GM12878 (cell line): ENCODE results near the gene SLC35F6. TPM values are rescaled to one million over a fixed set of nuclear protein-coding genes. Genes with fewer than 3 reads are reported as not detected.

ENCODE experiments used
- ATAC-seq: fragments of 200-7000 bp; cut with Tn5 transposase; 3 replicates; pipeline ENCODE4 v1.9.1; 2020; ENCODE audit warnings: mild to moderate bottlenecking, moderate library complexity
- BruUV-seq: library from RNA; stranded (reverse); fragments of 400-500 nt; replicated peaks from 2 replicates; lab custom pipeline; 2021; lab: Mats Ljungman, UMichigan
- CTCF ChIA-PET: fragments of 300-600 bp; sonication (Branson Sonifier 250); formaldehyde crosslinking; extraction: SDS; loops from one replicate; lab custom pipeline; 2021; ENCODE audit warnings: inconsistent platforms; lab: Yijun Ruan, JAX
- POLR2A ChIA-PET: fragments of 350-600 bp; formaldehyde crosslinking; extraction: SDS; loops from one replicate; lab custom pipeline; 2021; ENCODE audit warnings: inconsistent platforms; lab: Charles Lee
- RAD21 ChIA-PET: fragments of 300-600 bp; sonication (Branson Sonifier 250); formaldehyde crosslinking; loops from one replicate; lab custom pipeline; 2023; ENCODE audit warnings: antibody characterized with exemption; ENCODE audit not compliant: unreplicated experiment; lab: Charles Lee
- SMC1A ChIA-PET: fragments of 300-600 bp; sonication (Branson Sonifier 250); formaldehyde crosslinking; loops from one replicate; lab custom pipeline; 2023; ENCODE audit not compliant: unreplicated experiment, uncharacterized antibody; lab: Charles Lee
- DNase-seq: peaks from one replicate; pipeline ENCODE4 v3.0.0-alpha.2; 2011; ENCODE audit warnings: low read depth, low spot score
- FAIRE-seq: peaks from 3 replicates; lab custom pipeline; 2011; peaks lifted over from hg19 to GRCh38; lab: Jason Lieb, UNC
- H2AFZ ChIP-seq: 2 replicates; pipeline ENCODE4 v1.6.0; 2011; ENCODE audit warnings: low read depth, low read length, control low read depth; ENCODE audit not compliant: control insufficient read depth
- H3K27ac ChIP-seq: 2 replicates; pipeline ENCODE4 v1.5.1; 2011; ENCODE audit warnings: control low read depth; ENCODE audit not compliant: control insufficient read depth, insufficient read depth
- H3K27me3 ChIP-seq, 2 experiments: replicated peaks in 1 of 2; 2 replicates each; pipeline versions ENCODE4 v1.6.0 to v1.6.1; 2011; ENCODE audit warnings: low read length in 1 of 2; ENCODE audit not compliant: control insufficient read depth in 2 of 2, insufficient read depth in 2 of 2
- H3K36me3 ChIP-seq, 2 experiments: 2 replicates each; pipeline ENCODE4 v1.5.1; 2011; ENCODE audit warnings: low read length in 1 of 2; ENCODE audit not compliant: control insufficient read depth in 2 of 2, insufficient read depth in 2 of 2
- H3K4me1 ChIP-seq: 2 replicates; pipeline ENCODE4 v1.6.1; 2011; ENCODE audit warnings: mild to moderate bottlenecking, low read length, moderate library complexity, mixed read lengths; ENCODE audit not compliant: control insufficient read depth, insufficient read depth
- H3K4me2 ChIP-seq: 2 replicates; pipeline ENCODE4 v1.6.0; 2011; ENCODE audit warnings: control low read depth; ENCODE audit not compliant: control insufficient read depth, insufficient read depth
- H3K4me3 ChIP-seq: fragments of 200-600 bp; sonication (generic); 2 replicates; pipeline ENCODE4 v1.5.1; 2016
- H3K79me2 ChIP-seq: 2 replicates; pipeline ENCODE4 v1.6.0; 2011; ENCODE audit warnings: low read length; ENCODE audit not compliant: control insufficient read depth, insufficient read depth
- H3K9ac ChIP-seq: 2 replicates; pipeline ENCODE4 v1.8.0; 2011; ENCODE audit warnings: low read length, control low read depth, mixed read lengths; ENCODE audit not compliant: control insufficient read depth, insufficient read depth
- H3K9me3 ChIP-seq: replicated peaks from 3 replicates; pipeline ENCODE4 v1.5.1; 2011; ENCODE audit warnings: mild to moderate bottlenecking, low read length; ENCODE audit not compliant: control insufficient read depth, insufficient read depth
- H4K20me1 ChIP-seq: 2 replicates; pipeline ENCODE4 v1.6.0; 2011; ENCODE audit not compliant: control insufficient read depth, insufficient read depth
- CUX1 ChIP-seq: IDR thresholded peaks from 2 replicates; pipeline ENCODE4 v1.6.1; 2012; ENCODE audit warnings: improper control_type of control experiment, low read depth, low read length; ENCODE audit not compliant: insufficient replicate concordance
- HCFC1 ChIP-seq: fragments of 150-350 bp; IDR thresholded peaks from 2 replicates; pipeline ENCODE4 v1.6.1; 2014; ENCODE audit warnings: low read length
- IKZF1 ChIP-seq: fragments of 450-650 bp; conservative IDR thresholded peaks from 2 replicates; pipeline ENCODE4 v1.6.1; 2017; ENCODE audit warnings: antibody characterized with exemption, mild to moderate bottlenecking
- JUND ChIP-seq: IDR thresholded peaks from 2 replicates; pipeline ENCODE4 v1.6.1; 2012; ENCODE audit warnings: low read depth, mild to moderate bottlenecking, low read length, improper control_type of control experiment, moderate library complexity
- MEF2B ChIP-seq: fragments of 450-650 bp; IDR thresholded peaks from 2 replicates; pipeline ENCODE4 v1.6.1; 2018; ENCODE audit warnings: mild to moderate bottlenecking, moderate library complexity; ENCODE audit not compliant: partially characterized antibody, poor library complexity, severe bottlenecking
- MYC ChIP-seq: IDR thresholded peaks from 2 replicates; pipeline ENCODE4 v1.6.1; 2011; ENCODE audit warnings: mild to moderate bottlenecking, low read length, moderate library complexity, inconsistent platforms; ENCODE audit not compliant: insufficient read depth, insufficient replicate concordance, insufficient read length, severe bottlenecking
- NR2F1 ChIP-seq: fragments of 450-650 bp; conservative IDR thresholded peaks from 2 replicates; pipeline ENCODE4 v1.6.1; 2017; ENCODE audit warnings: mild to moderate bottlenecking
- RUNX3 ChIP-seq: IDR thresholded peaks from 2 replicates; pipeline ENCODE4 v1.6.1; 2012; ENCODE audit warnings: low read length, inconsistent platforms
- ZNF622 ChIP-seq: fragments of 450-650 bp; IDR thresholded peaks from 2 replicates; pipeline ENCODE4 v1.6.1; 2017; ENCODE audit warnings: mild to moderate bottlenecking, inconsistent platforms
- WGBS: methylation state at CpG from one replicate; pipeline ENCODE4 v1.1.6; 2016; ENCODE audit warnings: low lambda C conversion rate; ENCODE audit not compliant: insufficient replicate concordance, insufficient coverage; ENCODE audit errors: missing lambda C conversion rate; 5-methylcytosine and 5-hydroxymethylcytosine counted together
- in situ Hi-C: fragments of 300-500 bp; cut with MboI; formaldehyde crosslinking; loops from 9 replicates; pipeline ENCODE4 v1.14.3; 2018; ENCODE audit warnings: mixed read lengths
- intact Hi-C: fragments of 100-400 bp; cut with micrococcal nuclease; formaldehyde crosslinking; loops from one replicate; pipeline ENCODE4 v1.14.2; 2022; ENCODE audit not compliant: unreplicated experiment
- polyA plus RNA-seq, 11 experiments: library from polyadenylated mRNA; depleted of rRNA in 4 of 11; unstranded in 6 of 11; stranded (reverse) in 5 of 11; fragments of >200 nt; fragmentation: Nextera tagmentation in 4 of 11; fragmentation: Illumina TruSeq in 1 of 11; extraction: Ambion mirVana in 4 of 11; extraction: Trizol in 1 of 11; gene quantifications; 1 replicate in 1 of 11; 2 replicates in 10 of 11; pipeline versions ENCODE4 v1.2.1 to v1.2.3, GENCODE V29; 2011 to 2016; ENCODE audit warnings: inconsistent platforms in 2 of 11, missing spikeins in 2 of 11, low read depth in 1 of 11
- total RNA-seq, 4 experiments: library from RNA; depleted of rRNA in 3 of 4; stranded (reverse); fragments of >200 nt in 3 of 4; fragmentation: Illumina TruSeq in 1 of 4; extraction: Trizol in 1 of 4; gene quantifications; 2 replicates each; pipeline versions ENCODE4 v1.2.1 to v1.2.3, GENCODE V29; 2013 to 2021
- TF ChIP-seq, protein P1 (sequence below), 3 experiments: IDR thresholded peaks in 2 of 3; conservative IDR thresholded peaks in 1 of 3; 2 replicates each; pipeline ENCODE4 v1.5.1; 2011; ENCODE audit warnings: low read depth in 3 of 3, low read length in 3 of 3, mild to moderate bottlenecking in 3 of 3, control low read depth in 2 of 3, moderate library complexity in 2 of 3, inconsistent platforms in 1 of 3, mixed read lengths in 1 of 3; ENCODE audit not compliant: control insufficient read depth in 2 of 3, insufficient read depth in 1 of 3; ENCODE audit errors: extremely low read depth in 1 of 3
- TF ChIP-seq, protein P2 (sequence below): IDR thresholded peaks from 2 replicates; pipeline ENCODE4 v1.6.1; 2011; ENCODE audit warnings: low read depth, mild to moderate bottlenecking, low read length, moderate library complexity, borderline replicate concordance; ENCODE audit errors: extremely low read depth
- TF ChIP-seq, protein P3 (sequence below): fragments of 450-650 bp; IDR thresholded peaks from 2 replicates; pipeline ENCODE4 v1.6.1; 2017; ENCODE audit warnings: low read depth, mild to moderate bottlenecking, moderate library complexity
- TF ChIP-seq, protein P4 (sequence below): IDR thresholded peaks from 2 replicates; pipeline ENCODE4 v1.6.1; 2011; ENCODE audit warnings: borderline replicate concordance, low read depth, mild to moderate bottlenecking, moderate library complexity, low read length; ENCODE audit not compliant: insufficient read depth, poor library complexity, severe bottlenecking

Gene SLC35F6
- total and polyA plus RNA-seq, 10 of the 15 experiments (the other 5 are each of a cell fraction or from before 2014, with no cell fraction given), result 4.0 to 10.5 (median 8.0) TPM

DNA sequence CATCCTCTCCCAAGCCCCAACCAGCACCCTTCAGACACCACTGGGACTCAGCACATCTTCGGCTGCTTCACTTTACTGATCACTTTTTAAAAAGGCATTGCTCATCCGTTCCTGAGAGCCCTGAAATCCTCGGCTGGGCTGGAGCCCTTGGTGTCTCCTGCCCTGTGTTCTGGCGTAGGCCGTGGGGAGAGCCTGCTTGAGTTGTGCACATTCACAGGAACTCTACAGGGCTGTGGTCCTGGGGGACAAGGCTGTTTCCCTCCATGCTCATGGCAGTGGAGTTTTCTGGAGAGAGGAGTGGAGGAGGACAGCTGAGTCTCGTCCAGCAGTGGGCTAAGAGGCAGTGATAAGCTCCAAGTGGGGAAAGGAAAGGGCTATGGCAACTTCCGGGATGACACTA lies 37.7 kb downstream of the SLC35F6 start:
- FAIRE-seq, result no peak
- TF ChIP-seq MEF2B (no peak), JUND (no peak), MYC (no peak), IKZF1 (no peak), RUNX3 (no peak), HCFC1 (no peak), ZNF622 (no peak), CUX1 (no peak), NR2F1 (no peak)
- TF ChIP-seq, protein P1, sequence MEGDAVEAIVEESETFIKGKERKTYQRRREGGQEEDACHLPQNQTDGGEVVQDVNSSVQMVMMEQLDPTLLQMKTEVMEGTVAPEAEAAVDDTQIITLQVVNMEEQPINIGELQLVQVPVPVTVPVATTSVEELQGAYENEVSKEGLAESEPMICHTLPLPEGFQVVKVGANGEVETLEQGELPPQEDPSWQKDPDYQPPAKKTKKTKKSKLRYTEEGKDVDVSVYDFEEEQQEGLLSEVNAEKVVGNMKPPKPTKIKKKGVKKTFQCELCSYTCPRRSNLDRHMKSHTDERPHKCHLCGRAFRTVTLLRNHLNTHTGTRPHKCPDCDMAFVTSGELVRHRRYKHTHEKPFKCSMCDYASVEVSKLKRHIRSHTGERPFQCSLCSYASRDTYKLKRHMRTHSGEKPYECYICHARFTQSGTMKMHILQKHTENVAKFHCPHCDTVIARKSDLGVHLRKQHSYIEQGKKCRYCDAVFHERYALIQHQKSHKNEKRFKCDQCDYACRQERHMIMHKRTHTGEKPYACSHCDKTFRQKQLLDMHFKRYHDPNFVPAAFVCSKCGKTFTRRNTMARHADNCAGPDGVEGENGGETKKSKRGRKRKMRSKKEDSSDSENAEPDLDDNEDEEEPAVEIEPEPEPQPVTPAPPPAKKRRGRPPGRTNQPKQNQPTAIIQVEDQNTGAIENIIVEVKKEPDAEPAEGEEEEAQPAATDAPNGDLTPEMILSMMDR (IDR thresholded peaks at IDR 0.05 in 2 of 3, conservative IDR thresholded peaks at IDR 0.05 in 1 of 3; ENCODE audit: control insufficient read depth in 2 of 3, extremely low read depth in 1 of 3, insufficient read depth in 1 of 3, low read depth in 3 of 3, low read length in 3 of 3), result no peak
- TF ChIP-seq, protein P2, sequence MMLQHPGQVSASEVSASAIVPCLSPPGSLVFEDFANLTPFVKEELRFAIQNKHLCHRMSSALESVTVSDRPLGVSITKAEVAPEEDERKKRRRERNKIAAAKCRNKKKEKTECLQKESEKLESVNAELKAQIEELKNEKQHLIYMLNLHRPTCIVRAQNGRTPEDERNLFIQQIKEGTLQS, result no peak
- TF ChIP-seq, protein P3, sequence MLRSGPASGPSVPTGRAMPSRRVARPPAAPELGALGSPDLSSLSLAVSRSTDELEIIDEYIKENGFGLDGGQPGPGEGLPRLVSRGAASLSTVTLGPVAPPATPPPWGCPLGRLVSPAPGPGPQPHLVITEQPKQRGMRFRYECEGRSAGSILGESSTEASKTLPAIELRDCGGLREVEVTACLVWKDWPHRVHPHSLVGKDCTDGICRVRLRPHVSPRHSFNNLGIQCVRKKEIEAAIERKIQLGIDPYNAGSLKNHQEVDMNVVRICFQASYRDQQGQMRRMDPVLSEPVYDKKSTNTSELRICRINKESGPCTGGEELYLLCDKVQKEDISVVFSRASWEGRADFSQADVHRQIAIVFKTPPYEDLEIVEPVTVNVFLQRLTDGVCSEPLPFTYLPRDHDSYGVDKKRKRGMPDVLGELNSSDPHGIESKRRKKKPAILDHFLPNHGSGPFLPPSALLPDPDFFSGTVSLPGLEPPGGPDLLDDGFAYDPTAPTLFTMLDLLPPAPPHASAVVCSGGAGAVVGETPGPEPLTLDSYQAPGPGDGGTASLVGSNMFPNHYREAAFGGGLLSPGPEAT, result no peak
- TF ChIP-seq, protein P4, sequence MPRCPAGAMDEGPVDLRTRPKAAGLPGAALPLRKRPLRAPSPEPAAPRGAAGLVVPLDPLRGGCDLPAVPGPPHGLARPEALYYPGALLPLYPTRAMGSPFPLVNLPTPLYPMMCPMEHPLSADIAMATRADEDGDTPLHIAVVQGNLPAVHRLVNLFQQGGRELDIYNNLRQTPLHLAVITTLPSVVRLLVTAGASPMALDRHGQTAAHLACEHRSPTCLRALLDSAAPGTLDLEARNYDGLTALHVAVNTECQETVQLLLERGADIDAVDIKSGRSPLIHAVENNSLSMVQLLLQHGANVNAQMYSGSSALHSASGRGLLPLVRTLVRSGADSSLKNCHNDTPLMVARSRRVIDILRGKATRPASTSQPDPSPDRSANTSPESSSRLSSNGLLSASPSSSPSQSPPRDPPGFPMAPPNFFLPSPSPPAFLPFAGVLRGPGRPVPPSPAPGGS, result no peak

More for the DNA sequence above, 37.7 kb downstream of the SLC35F6 start:
- no peak overlapping the region for H2AFZ ChIP-seq
- POLR2A ChIA-PET, result no interaction called here
- no peaks in the 10 kb centered on the region for H3K4me1 ChIP-seq
- no peaks in the 10 kb centered on the region for H3K79me2 ChIP-seq
- H3K4me3 ChIP-seq, result no peak overlapping the region
- RAD21 ChIA-PET, result no interaction called here
- H4K20me1 ChIP-seq, result no peaks in the 10 kb centered on the region
- H3K27ac ChIP-seq, result no peak overlapping the region
- no peak overlapping the region for H3K9ac ChIP-seq
- DNase-seq, result no peak
- H3K9me3 ChIP-seq, result no peaks in the 10 kb centered on the region
- SMC1A ChIA-PET, result no interaction called here
- ATAC-seq, result no peak
- CTCF ChIA-PET, result no interaction called here
- no peak overlapping the region for H3K4me2 ChIP-seq
- H3K27me3 ChIP-seq, result no peaks in the 10 kb centered on the region
- no TSS peak for BruUV-seq
- WGBS, result 94% methylated on average over 7 of the region's 7 CpGs
- in situ Hi-C loops, result no loop called here
- intact Hi-C loops, result no loop called here
- H3K36me3 ChIP-seq, result peaks cover 0 to 3% of the 10 kb centered on the region in 2 experiments; a peak in 2 of 4 replicates
